NCI-H82 treated with DMSO at 0.1 percent for 48 hours (cell line): ENCODE measurements around the gene TNS4.

Source experiments
- DNase-seq: peaks from one replicate; lab custom pipeline; 2025; ENCODE audit not compliant: unreplicated experiment; lab: John Stamatoyannopoulos, UW

Gene TNS4

GRCh38 chr17:40535924-40536294 lies 34.5 kb upstream of the TNS4 start:
- no peak for DNase-seq

- no peak for DNase-seq
Measured at GRCh38 chr17:40535438-40535837, 34.0 kb upstream of the TNS4 start.

GRCh38 chr17:40534371-40535189 lies 33.2 kb upstream of the TNS4 start:
- DNase-seq, result no peak

- DNase-seq, result no peak
Measured at GRCh38 chr17:40533896-40534295, 32.5 kb upstream of the TNS4 start.

GRCh38 chr17:40532520-40533253 lies 31.3 kb upstream of the TNS4 start:
- DNase-seq, result no peak

GRCh38 chr17:40531051-40531991 lies 29.9 kb upstream of the TNS4 start:
- no peak for DNase-seq

- DNase-seq, result no peak
Measured at GRCh38 chr17:40530531-40530994, 29.1 kb upstream of the TNS4 start.

GRCh38 chr17:40529991-40530390 lies 28.6 kb upstream of the TNS4 start:
- no peak for DNase-seq

GRCh38 chr17:40528692-40529417 lies 27.4 kb upstream of the TNS4 start:
- no peak for DNase-seq

- DNase-seq, result peak; percentile 97
Measured at GRCh38 chr17:40526668-40527067, 25.2 kb upstream of the TNS4 start.

GRCh38 chr17:40525294-40525693 lies 23.9 kb upstream of the TNS4 start:
- DNase-seq, result no peak

- no peak for DNase-seq
Measured at GRCh38 chr17:40524243-40524965, 23.0 kb upstream of the TNS4 start.

GRCh38 chr17:40522961-40523310 lies 21.5 kb upstream of the TNS4 start:
- no peak for DNase-seq

GRCh38 chr17:40522250-40522960 lies 21.0 kb upstream of the TNS4 start:
- peak; percentile 73 for DNase-seq

GRCh38 chr17:40520991-40521453 lies 19.6 kb upstream of the TNS4 start:
- no peak for DNase-seq

- no peak for DNase-seq
Measured at GRCh38 chr17:40519089-40519775, 17.8 kb upstream of the TNS4 start.

- no peak for DNase-seq
Measured at GRCh38 chr17:40518401-40519088, 17.1 kb upstream of the TNS4 start.

- DNase-seq, result no peak
Measured at GRCh38 chr17:40517981-40518380, 16.6 kb upstream of the TNS4 start.
